Measurements from ENCODE around the gene PRRT1. TPM values are rescaled to one million over a fixed set of nuclear protein-coding genes. Genes with fewer than 3 reads are reported as not detected.

PRRT1 gene
- polyA plus RNA-seq, 1 experiment: 0.27 TPM

- H3K9me3 ChIP-seq (ENCODE audit: control insufficient read depth, insufficient read depth, low read length): no peaks in the 10 kb centered on the region
- ChIA-PET POLR2A (interaction anchor here (0.6 kb wide), 1 partner anchor 1343 kb away, joined by 5 read pairs; no protein-coding TSS in a partner anchor), CTCF (interaction anchor here (1.6 kb wide), 1 partner anchor 50 kb away, joined by 4 read pairs; no protein-coding TSS in a partner anchor)
- H3K27ac ChIP-seq (ENCODE audit: low read depth, low read length): no peak overlapping the region
- H3K4me3 ChIP-seq (ENCODE audit: low read depth, low read length): no peak overlapping the region
- H3K27me3 ChIP-seq (ENCODE audit: control insufficient read depth, insufficient read depth, low read length): no peaks in the 10 kb centered on the region
- DNase-seq (ENCODE audit: low read depth, low spot score): no peak
- TF ChIP-seq, protein P1, sequence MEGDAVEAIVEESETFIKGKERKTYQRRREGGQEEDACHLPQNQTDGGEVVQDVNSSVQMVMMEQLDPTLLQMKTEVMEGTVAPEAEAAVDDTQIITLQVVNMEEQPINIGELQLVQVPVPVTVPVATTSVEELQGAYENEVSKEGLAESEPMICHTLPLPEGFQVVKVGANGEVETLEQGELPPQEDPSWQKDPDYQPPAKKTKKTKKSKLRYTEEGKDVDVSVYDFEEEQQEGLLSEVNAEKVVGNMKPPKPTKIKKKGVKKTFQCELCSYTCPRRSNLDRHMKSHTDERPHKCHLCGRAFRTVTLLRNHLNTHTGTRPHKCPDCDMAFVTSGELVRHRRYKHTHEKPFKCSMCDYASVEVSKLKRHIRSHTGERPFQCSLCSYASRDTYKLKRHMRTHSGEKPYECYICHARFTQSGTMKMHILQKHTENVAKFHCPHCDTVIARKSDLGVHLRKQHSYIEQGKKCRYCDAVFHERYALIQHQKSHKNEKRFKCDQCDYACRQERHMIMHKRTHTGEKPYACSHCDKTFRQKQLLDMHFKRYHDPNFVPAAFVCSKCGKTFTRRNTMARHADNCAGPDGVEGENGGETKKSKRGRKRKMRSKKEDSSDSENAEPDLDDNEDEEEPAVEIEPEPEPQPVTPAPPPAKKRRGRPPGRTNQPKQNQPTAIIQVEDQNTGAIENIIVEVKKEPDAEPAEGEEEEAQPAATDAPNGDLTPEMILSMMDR (IDR thresholded peaks at IDR 0.05; ENCODE audit: low read depth, low read length): no peak
These were observed 17.3 kb upstream of the PRRT1 start for GRCh38 chr6:32168807-32169591.

- POLR2A ChIA-PET: interaction anchor here (0.6 kb wide), 1 partner anchor 1343 kb away, joined by 5 read pairs; no protein-coding TSS in a partner anchor
These were observed 16.6 kb upstream of the PRRT1 start for GRCh38 chr6:32168350-32168749.

DNA sequence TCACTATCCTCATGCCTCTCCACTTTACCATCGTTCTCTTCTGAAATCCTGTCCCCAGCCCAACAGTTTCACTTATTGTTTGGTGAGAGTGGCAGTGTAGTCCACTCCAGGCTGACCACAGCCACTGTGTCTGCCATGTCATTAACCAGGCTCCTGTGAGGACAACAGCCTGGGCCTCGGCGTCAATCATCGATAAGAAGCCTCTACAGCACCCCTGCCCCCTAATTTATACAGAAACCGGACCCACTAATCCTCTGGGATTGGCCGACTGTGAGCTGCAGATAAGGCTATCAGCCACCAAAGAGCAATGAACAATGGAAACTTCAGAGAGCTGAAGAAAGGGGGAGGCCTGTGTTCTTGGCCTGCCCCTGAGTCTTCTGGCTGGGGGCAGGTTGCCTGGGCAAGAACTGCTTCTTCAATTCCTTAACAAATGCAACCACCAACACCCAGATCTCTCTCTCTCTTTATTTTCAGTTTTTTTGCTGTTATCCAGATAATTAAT is 16.1 kb upstream of the PRRT1 start:
- Histone ChIP-seq H3K4me3 (ENCODE audit: low read depth, low read length) (no peak overlapping the region), H3K9me3 (ENCODE audit: control insufficient read depth, insufficient read depth, low read length) (no peaks in the 10 kb centered on the region), H3K27me3 (ENCODE audit: control insufficient read depth, insufficient read depth, low read length) (no peaks in the 10 kb centered on the region), H3K27ac (ENCODE audit: low read depth, low read length) (peak overlapping the region; percentile 11)
- POLR2A ChIA-PET: no interaction called here
- CTCF ChIA-PET: no interaction called here
- no peak for DNase-seq (ENCODE audit: low read depth, low spot score)
- TF ChIP-seq, protein P1 (IDR thresholded peaks at IDR 0.05; ENCODE audit: low read depth, low read length): no peak

More at GRCh38 chr6:32168350-32168749, 16.6 kb upstream of the PRRT1 start:
- CTCF ChIA-PET: no interaction called here
- no peaks in the 10 kb centered on the region for H3K27me3 ChIP-seq (ENCODE audit: control insufficient read depth, insufficient read depth, low read length)
- H3K9me3 ChIP-seq (ENCODE audit: control insufficient read depth, insufficient read depth, low read length): no peaks in the 10 kb centered on the region
- DNase-seq (ENCODE audit: low read depth, low spot score): no peak
- no peak overlapping the region for H3K4me3 ChIP-seq (ENCODE audit: low read depth, low read length)
- TF ChIP-seq, protein P1 (IDR thresholded peaks at IDR 0.05; ENCODE audit: low read depth, low read length): no peak
- H3K27ac ChIP-seq (ENCODE audit: low read depth, low read length): peak overlapping the region; percentile 11

DNA sequence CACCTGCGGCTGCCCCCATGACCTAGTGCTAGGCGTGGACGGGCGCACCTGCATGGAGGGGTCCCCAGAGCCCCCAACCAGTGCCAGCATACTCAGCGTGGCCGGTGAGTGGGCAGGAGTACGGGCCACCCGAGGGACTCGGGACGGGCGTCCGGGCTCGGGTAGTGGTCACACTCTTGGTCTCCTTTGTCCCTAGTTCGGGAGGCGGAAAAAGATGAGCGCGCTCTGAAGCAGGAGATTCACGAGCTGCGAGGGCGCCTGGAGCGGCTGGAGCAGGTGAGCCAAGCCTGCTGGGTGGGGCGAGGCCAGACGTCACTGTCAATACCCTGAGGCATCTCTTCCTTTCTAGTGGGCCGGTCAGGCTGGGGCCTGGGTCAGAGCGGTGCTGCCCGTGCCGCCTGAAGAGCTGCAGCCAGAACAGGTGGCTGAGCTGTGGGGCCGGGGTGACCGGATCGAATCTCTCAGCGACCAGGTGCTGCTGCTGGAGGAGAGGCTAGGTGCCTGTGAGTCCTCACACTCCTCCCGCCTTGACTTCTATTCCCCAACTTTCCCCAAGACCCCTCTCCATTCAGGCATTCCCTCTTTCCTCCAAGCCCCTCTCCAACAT is 15.5 kb upstream of the PRRT1 start:
- DNase-seq (ENCODE audit: low read depth, low spot score): no peak
- no peaks in the 10 kb centered on the region for H3K9me3 ChIP-seq (ENCODE audit: control insufficient read depth, insufficient read depth, low read length)
- H3K27ac ChIP-seq (ENCODE audit: low read depth, low read length): no peak overlapping the region
- H3K4me3 ChIP-seq (ENCODE audit: low read depth, low read length): no peak overlapping the region
- H3K27me3 ChIP-seq (ENCODE audit: control insufficient read depth, insufficient read depth, low read length): no peaks in the 10 kb centered on the region
- TF ChIP-seq, protein P1 (IDR thresholded peaks at IDR 0.05; ENCODE audit: low read depth, low read length): no peak
- CTCF ChIA-PET: no interaction called here
- POLR2A ChIA-PET: no interaction called here

Data from AG04450 (cell line).